Memory B cell (primary cell): ENCODE measurements around the gene FGD5.

Experiments used
- ATAC-seq: fragments of 150-1000 bp; cut with Tn5 transposase; 2 replicates; pipeline ENCODE4 v1.10.0; 2021; ENCODE audit warnings: low read depth, mild to moderate bottlenecking, moderate library complexity
- DNase-seq, 2 donors: peaks; one replicate each; pipeline ENCODE4 v3.0.0; 2022; ENCODE audit warnings: low spot score in 2 of 2
- H3K27ac Mint-ChIP-seq: one replicate; pipeline ENCODE4 v1.8.0; 2022; ENCODE audit warnings: mild to moderate bottlenecking, moderate library complexity, mixed read lengths
- H3K27me3 Mint-ChIP-seq: one replicate; pipeline ENCODE4 v1.8.0; 2022; ENCODE audit warnings: mixed read lengths
- H3K36me3 Mint-ChIP-seq: one replicate; pipeline ENCODE4 v1.8.0; 2022; ENCODE audit warnings: mild to moderate bottlenecking, mixed read lengths
- H3K4me1 Mint-ChIP-seq: one replicate; pipeline ENCODE4 v1.8.0; 2022; ENCODE audit warnings: mixed read lengths
- H3K4me3 Mint-ChIP-seq: one replicate; pipeline ENCODE4 v1.8.0; 2022; ENCODE audit warnings: mild to moderate bottlenecking, moderate library complexity, mixed read lengths
- H3K9me3 Mint-ChIP-seq: one replicate; pipeline ENCODE4 v1.8.0; 2022; ENCODE audit warnings: mixed read lengths

FGD5 gene

DNA sequence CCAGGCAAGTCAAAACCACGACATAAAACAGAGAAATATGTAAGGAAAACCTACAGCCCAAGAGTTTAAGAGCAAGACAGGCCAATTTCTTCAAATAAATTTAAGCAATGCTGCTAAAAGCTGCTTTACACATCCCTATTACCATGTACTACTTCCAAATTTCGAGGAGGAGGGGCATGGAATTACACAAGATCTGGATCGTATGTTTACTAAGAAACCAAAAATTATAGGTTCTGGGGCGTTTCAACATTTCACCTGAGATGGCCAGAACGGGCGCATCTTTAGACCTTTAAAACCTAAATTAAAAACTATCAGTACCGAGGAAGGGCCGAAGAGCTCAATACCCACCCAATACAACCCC, 128.0 kb downstream of the FGD5 start:
- Mint-ChIP-seq H3K36me3 (peaks cover 7% of the 10 kb centered on the region), H3K4me3 (peak overlapping the region; percentile 100), H3K27ac (peak overlapping the region; percentile 100), H3K9me3 (no peaks in the 10 kb centered on the region), H3K27me3 (no peaks in the 10 kb centered on the region), H3K4me1 (peaks cover 23% of the 10 kb centered on the region)
- DNase-seq (no peak), ATAC-seq (no peak)

DNA sequence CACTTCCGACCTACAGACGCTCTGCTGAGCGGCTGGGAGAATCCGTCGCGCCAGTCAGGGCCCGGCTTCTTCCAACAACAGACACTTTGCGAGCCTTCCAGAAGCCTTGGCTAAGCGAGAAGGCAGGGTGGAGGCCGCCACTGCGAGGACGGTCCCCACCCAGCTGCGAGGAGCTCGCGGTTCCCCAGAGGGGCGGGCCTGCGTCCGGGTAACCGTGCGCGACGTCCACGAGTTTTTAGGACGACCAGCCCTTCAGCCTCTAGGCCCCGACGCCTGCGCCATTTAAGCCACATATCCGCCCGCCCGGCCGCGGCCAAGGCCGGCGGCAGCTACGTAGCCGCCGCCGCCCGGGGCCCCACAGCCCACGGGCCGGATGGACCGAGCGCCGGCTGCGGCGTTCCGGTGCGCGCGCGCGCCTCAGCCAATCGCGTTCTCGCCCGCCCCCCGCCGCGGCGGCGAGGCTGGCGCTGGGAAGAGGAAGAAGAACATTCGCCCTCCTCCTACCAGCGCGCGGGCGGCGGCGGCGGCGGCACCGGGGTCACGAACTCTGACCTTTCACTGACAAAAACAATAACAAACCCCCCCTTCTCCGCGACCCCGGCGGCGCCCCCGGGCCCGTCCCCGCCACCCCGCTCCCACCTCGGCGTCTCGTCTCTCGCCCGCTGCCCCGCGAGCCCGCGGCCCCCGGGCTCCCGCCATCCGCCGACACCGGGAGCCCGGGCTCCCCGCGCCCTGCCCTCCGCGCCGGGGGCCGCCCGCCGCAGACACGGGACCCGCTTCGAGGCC, 128.5 kb downstream of the FGD5 start, which contains the start of gene NR2C2:
Gene NR2C2 (plus strand): TSS at position 484 of the 786 bp plus-strand sequence. CDS start 56,332 bp downstream, outside the sequence.
- Mint-ChIP-seq H3K4me1 (peaks cover 23% of the 10 kb centered on the region), H3K4me3 (peak within 1 kb of the TSS; percentile 100), H3K27me3 (no peaks in the 10 kb centered on the region), H3K27ac (peak within 1 kb of the TSS; percentile 100), H3K36me3 (peaks cover 7% of the 10 kb centered on the region), H3K9me3 (no peaks in the 10 kb centered on the region)
- ATAC-seq (peak; percentile 57), DNase-seq (peak; percentile 87 to 88)

DNA sequence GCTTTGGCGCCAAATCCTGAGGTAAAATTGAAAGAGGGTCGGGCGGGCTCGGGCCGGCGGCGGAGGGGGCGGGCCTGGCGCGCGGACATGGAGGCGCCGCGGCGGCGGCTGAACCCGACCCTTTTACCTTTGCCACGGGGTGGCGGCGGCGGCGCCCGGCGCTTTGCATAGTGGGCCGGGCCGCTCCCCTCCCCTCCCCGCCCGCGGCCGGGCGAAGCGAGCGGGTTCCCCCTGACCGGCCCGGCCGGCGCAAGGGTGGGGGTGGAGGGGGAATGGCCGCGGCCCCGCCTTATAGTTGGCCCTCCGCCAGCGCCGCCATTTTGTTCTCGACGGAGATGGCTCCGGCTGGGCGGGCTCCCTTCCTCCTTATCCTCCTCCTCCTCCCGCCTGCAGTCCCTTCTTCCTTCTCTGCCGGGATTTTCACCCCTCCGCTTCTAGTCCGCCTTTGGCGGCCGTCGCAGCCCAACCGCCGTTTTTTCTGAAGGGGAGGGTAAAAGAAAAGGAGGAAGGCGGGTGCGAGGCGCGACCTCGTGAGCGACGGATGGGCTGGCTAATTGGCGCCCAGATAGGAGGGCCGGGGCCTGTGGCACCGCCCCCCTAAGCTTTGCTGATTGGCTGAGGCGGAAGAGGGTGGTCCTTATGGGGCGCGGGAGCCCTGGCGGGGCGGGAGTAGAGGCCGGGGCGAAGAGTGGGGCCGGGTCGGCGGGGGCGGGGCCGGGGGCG, 129.3 kb downstream of the FGD5 start:
- Mint-ChIP-seq H3K9me3 (no peaks in the 10 kb centered on the region), H3K4me1 (peaks cover 28% of the 10 kb centered on the region), H3K36me3 (peaks cover 9% of the 10 kb centered on the region), H3K27me3 (no peaks in the 10 kb centered on the region), H3K4me3 (peak overlapping the region; percentile 100), H3K27ac (peak overlapping the region; percentile 100)
- DNase-seq (peak; percentile 97 to 99), ATAC-seq (peak; percentile 79)

DNA sequence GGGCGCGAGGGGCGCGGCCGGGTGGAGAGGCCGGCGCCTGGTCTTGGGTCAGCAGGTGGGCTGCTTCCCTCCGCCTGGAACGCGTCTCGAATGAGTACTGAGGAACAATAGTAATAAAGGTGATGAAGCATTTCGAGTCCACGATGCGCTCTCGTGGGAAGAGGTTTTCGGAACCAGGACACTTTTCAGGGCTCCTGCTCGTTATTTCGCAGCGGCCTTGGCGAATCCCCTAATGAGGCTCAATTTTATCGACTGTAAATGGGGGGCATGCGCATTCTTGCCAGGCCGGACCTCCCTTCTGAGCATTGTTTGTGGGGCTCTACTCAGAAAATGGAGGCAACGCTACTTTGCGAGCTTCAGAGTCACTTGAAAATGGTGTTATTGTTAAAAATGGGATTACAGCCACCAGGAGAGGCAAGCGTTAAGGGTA, 129.9 kb downstream of the FGD5 start:
- peaks cover 28% of the 10 kb centered on the region for H3K4me1 Mint-ChIP-seq
- H3K36me3 Mint-ChIP-seq: peaks cover 9% of the 10 kb centered on the region
- peak overlapping the region; percentile 100 for H3K27ac Mint-ChIP-seq
- peak overlapping the region; percentile 100 for H3K4me3 Mint-ChIP-seq
- H3K27me3 Mint-ChIP-seq: no peaks in the 10 kb centered on the region
- no peak for DNase-seq
- no peak for ATAC-seq
- H3K9me3 Mint-ChIP-seq: no peaks in the 10 kb centered on the region

DNA sequence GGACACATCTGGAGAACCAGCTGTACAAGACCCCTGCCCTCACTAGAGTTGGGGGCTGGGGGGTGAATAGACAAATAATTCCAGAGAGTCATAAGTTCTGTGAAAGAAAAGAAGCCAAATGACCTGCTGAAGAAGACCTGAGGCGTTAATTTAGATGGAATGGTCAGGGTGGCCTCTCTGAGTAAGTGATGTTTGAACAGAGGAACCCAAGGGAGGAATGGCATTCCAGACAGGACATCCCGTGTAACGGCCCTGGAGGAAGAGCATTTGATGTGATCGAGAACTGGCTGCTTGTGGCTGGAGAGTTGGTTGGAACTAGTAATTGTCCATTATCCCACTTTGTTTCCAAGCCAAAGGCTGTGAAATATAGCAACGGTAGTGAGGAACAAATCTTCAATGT, 130.4 kb downstream of the FGD5 start:
- Mint-ChIP-seq H3K4me3 (peak overlapping the region; percentile 100), H3K4me1 (peaks cover 28% of the 10 kb centered on the region)

DNA sequence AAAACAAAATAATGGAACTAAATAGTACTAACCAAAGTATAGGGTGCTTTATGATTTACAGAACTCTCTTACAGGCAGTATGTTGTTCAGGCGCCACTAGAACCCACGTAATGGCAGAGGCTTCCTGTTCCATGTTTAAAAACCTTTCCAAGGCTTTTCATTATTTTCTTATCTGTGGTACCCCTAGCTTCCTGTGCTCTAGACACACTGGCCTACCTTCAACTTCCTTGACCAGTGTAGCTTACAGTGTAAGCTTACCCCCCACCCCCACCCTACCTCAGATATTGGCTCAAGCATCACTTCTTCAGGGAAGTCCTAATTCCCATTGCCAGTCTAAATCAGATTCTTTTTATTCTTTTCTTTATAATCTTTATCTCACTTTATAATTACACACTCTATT, 131.5 kb downstream of the FGD5 start:
- Mint-ChIP-seq H3K4me1 (peaks cover 29% of the 10 kb centered on the region), H3K27ac (no peak overlapping the region), H3K9me3 (no peaks in the 10 kb centered on the region), H3K4me3 (no peak overlapping the region), H3K27me3 (no peaks in the 10 kb centered on the region), H3K36me3 (peaks cover 10% of the 10 kb centered on the region)
- ATAC-seq: no peak
- no peak for DNase-seq

More for the DNA sequence above, 130.4 kb downstream of the FGD5 start:
- Mint-ChIP-seq H3K9me3 (no peaks in the 10 kb centered on the region), H3K36me3 (peaks cover 9% of the 10 kb centered on the region), H3K27ac (peak overlapping the region; percentile 100), H3K27me3 (no peaks in the 10 kb centered on the region)
- no peak for DNase-seq
- ATAC-seq: no peak

DNA sequence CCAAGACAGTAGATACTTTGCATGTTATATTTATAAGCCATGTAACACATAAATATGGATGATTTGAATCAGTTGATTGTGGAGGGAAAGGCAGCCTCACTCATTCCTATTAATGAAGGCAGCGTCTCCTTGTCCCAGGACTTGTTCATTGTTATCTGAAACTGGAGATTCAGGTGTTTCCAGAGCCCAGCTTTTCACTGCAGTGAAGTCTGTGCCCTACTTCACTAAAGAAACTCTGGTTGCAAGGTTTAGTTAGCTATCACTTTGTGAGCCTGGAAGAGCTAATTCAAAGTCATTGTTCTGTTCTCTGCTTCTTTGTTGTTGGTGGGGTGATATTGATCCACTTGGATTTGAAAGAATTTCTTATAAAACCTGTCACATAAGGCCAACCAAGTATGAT, 138.4 kb downstream of the FGD5 start:
- H3K9me3 Mint-ChIP-seq: no peaks in the 10 kb centered on the region
- no peaks in the 10 kb centered on the region for H3K27me3 Mint-ChIP-seq
- peaks cover 32% of the 10 kb centered on the region for H3K4me1 Mint-ChIP-seq
- no peak overlapping the region for H3K27ac Mint-ChIP-seq
- peaks cover 8% of the 10 kb centered on the region for H3K36me3 Mint-ChIP-seq
- no peak overlapping the region for H3K4me3 Mint-ChIP-seq
- ATAC-seq: no peak
- no peak for DNase-seq

DNA sequence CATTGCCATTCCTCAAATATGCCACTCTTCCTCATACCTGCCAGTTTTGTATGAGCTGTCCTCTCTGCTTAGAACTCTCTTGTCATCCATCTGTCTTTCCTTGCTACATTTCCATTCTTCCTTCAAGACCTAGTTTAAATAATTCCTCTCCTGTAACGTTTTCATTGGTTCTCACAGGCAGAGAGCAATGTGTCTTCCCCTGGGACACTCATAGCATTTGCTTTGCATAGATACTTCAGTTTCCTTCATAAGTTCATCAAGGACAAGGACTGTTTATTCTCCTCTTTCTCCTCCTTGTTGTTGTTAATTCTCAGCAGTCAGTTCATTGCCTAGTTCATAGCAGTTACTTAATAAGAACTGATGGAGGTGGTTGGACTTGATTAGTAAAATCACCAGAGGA, 139.2 kb downstream of the FGD5 start:
- no peaks in the 10 kb centered on the region for H3K27me3 Mint-ChIP-seq
- H3K27ac Mint-ChIP-seq: peak overlapping the region; percentile 40
- H3K4me3 Mint-ChIP-seq: peak overlapping the region; percentile 52
- H3K9me3 Mint-ChIP-seq: no peaks in the 10 kb centered on the region
- ATAC-seq: peak; percentile 69
- H3K4me1 Mint-ChIP-seq: peaks cover 26% of the 10 kb centered on the region
- H3K36me3 Mint-ChIP-seq: peaks cover 9% of the 10 kb centered on the region
- no peak for DNase-seq

DNA sequence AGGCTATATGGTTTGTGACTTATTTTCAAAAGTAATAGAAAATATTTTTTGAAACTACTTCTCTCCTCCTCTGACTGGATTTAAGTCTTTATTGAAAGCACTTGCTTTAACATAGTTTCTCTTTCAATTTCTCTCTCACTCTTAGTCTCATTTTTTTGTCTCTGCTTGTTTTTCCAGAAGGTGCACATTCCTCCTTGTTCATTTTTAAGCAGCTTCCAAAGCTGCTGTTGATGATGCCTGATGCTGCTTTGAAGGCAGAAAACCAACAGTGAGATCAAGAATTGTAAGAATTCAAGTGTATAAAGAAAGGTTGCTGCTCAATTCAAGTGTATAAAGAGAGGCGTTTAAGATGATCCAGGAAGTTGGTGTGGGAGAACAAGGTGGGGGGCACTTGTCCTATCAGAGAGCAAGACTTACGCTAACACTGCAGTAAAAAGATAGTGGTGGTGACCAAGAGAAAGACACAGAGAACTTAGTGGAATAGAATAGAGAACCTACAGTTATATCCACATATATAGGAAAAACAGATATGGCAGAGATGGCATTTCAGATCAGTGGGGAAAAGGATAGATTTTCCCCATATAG, 140.7 kb downstream of the FGD5 start:
- DNase-seq: no peak
- H3K27ac Mint-ChIP-seq: peak overlapping the region; percentile 86
- peaks cover 10% of the 10 kb centered on the region for H3K36me3 Mint-ChIP-seq
- H3K4me1 Mint-ChIP-seq: peaks cover 26% of the 10 kb centered on the region
- no peaks in the 10 kb centered on the region for H3K9me3 Mint-ChIP-seq
- peak; percentile 48 for ATAC-seq
- no peaks in the 10 kb centered on the region for H3K27me3 Mint-ChIP-seq
- H3K4me3 Mint-ChIP-seq: peak overlapping the region; percentile 80

DNA sequence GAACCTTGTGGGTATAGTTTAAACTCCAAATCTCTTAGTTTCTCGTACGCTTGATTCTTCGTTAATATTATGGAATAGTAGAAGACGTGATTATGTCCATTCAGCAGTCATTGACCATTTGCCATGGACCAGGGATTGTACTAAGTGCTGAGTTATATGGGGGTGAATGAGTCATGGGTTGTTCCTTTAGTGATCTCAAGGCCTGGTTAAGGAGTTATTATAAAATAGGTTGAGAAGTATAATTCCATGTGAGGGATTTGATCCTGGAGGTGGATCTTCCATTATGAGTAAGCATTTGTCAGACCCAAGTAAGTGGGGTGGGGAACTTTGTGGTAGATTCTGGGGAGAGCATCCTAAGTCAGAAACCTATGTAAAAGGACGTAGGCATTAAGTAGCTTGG, 144.0 kb downstream of the FGD5 start:
- ATAC-seq: no peak
- Mint-ChIP-seq H3K4me1 (peaks cover 11% of the 10 kb centered on the region), H3K36me3 (peaks cover 14% of the 10 kb centered on the region), H3K4me3 (no peak overlapping the region), H3K9me3 (peaks cover 2% of the 10 kb centered on the region), H3K27me3 (no peaks in the 10 kb centered on the region), H3K27ac (no peak overlapping the region)
- no peak for DNase-seq

DNA sequence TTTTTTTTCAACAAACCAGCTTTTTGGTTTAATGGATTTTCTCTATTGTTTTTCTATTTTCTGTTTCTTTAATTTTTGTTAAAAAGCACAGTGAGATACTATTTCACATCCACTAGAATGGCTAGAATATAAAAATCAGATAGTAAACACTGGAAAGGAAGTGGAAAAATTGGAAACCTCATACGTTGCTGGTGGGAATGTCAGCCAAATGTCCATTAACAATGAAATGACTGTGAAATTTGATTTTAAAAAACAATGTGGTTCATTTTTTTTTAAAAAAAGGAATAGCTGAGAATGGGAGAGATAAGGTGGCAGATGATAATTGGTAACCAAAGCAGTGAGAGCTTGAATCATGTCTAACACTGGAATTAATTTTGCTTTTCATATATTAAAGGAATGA, 148.5 kb downstream of the FGD5 start:
- Mint-ChIP-seq H3K4me1 (no peaks in the 10 kb centered on the region), H3K27ac (no peak overlapping the region), H3K36me3 (peaks cover 15% of the 10 kb centered on the region), H3K4me3 (no peak overlapping the region), H3K27me3 (no peaks in the 10 kb centered on the region), H3K9me3 (peaks cover 2% of the 10 kb centered on the region)
- DNase-seq (no peak), ATAC-seq (no peak)

DNA sequence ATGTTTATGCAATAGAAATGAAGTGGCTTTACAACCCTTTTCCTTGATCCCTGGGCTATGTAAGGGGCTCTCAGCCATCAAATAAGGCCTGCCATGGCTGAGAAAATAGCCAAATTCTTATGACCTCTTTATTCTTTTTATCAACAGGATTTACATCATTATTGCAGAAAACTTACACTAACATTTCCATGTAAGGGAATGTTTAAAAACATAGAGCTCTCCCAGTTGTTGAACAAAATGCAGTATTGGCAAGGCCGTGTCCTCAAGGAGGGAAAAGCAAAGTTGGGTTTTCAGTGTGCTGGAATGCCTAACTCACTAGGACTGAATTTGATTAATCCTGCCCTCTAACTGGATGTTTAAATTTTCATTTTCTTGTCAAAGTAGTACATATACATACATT, 150.9 kb downstream of the FGD5 start:
- DNase-seq: no peak
- Mint-ChIP-seq H3K9me3 (peaks cover 6% of the 10 kb centered on the region), H3K36me3 (peaks cover 29% of the 10 kb centered on the region), H3K4me3 (no peak overlapping the region), H3K27me3 (no peaks in the 10 kb centered on the region), H3K4me1 (peaks cover 5% of the 10 kb centered on the region), H3K27ac (no peak overlapping the region)
- ATAC-seq: no peak

DNA sequence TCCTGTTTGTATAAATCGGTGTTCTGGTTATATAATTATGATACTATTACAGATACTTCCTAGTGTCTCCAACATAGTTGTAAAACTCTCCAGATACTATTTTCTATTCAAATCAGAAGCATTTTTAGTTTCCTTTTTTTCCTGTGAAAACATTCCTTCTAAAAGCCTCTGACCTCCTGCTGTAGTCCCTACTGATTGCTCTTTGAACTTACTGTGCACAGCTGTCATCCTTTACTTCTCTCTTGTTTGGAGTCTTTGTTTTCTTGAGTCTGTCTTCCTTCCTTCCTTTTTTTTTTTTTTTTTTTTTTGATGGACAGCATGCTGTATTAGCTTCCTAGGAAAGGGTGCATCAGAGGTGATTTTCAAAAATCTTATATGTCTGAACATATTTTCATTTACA, 157.6 kb downstream of the FGD5 start:
- Mint-ChIP-seq H3K4me3 (no peak overlapping the region), H3K4me1 (peaks cover 32% of the 10 kb centered on the region), H3K36me3 (peaks cover 23% of the 10 kb centered on the region), H3K27me3 (no peaks in the 10 kb centered on the region), H3K9me3 (peaks cover 4% of the 10 kb centered on the region), H3K27ac (no peak overlapping the region)
- ATAC-seq (no peak), DNase-seq (no peak)

DNA sequence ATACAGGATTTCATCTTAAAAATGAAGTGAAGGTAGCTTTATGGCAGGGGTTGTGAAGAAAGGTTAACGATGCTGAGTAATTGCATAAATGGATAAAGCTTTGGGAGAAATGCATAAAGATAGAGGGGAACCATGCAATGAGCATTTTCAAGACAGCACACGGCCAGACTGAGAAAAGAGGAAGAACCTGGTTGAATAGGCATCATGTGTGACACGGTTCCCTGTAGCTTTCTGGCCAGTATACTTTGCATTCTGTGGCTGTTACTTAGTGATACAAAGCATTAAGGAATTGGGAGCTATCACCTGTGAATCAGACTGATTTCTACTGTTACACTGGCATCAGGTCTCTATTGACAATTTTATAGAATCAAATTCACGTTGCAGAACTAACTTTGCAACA, 161.9 kb downstream of the FGD5 start:
- no peaks in the 10 kb centered on the region for H3K9me3 Mint-ChIP-seq
- ATAC-seq: peak; percentile 100
- H3K4me1 Mint-ChIP-seq: peaks cover 27% of the 10 kb centered on the region
- peak in 1 of 2 donors; percentile 36 for DNase-seq
- peaks cover 5% of the 10 kb centered on the region for H3K36me3 Mint-ChIP-seq
- no peaks in the 10 kb centered on the region for H3K27me3 Mint-ChIP-seq
- H3K27ac Mint-ChIP-seq: peak overlapping the region; percentile 77
- H3K4me3 Mint-ChIP-seq: no peak overlapping the region
